Germinal center (tissue), 1 donor: ENCODE measurements around the gene NF2.

ENCODE experiments used
- DNase-seq: peaks from one replicate; pipeline ENCODE4 v3.0.0; 2012; ENCODE audit warnings: mixed read lengths, low spot score

The NF2 gene

DNA sequence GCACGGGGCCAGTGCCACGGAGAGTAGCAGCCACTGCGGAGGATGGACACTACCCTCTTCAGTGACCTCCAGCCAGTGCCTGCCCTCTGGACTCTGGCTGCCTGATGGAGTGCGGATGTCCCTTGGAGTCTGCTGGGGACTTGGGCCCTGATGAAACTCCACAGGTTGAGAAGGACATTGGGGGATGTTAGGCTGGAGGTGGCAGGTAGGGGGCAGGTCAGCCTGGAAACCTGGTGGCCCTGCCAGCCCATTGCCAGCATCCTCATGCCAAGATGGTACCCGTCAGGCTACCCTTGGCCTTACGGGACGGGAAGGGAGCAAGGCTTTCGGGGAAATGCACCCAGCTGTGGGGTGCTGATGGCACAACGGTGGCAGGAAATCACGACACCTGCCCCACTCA lies 120.3 kb downstream of the NF2 start:
- no peak for DNase-seq

DNA sequence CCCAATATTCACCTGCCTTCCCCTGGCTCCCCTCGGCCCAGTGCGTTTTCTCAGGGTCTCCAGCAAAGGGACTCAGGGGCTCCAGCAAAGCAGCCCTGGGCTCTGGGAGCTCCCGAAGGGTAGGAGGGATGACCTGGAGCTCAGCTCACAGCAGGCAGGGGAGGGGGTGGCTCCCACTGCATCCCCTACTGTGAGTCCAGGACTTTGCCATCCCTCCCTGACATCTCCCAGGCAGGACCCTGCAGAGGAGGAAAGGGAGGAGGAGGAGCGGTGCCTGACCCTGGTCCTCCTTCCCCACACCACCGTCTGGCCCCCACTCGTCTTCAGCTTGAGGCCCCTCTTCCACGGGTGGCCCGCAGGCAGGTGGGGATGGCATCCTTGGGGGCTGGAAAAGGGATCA lies 121.4 kb downstream of the NF2 start:
- DNase-seq, result no peak

DNA sequence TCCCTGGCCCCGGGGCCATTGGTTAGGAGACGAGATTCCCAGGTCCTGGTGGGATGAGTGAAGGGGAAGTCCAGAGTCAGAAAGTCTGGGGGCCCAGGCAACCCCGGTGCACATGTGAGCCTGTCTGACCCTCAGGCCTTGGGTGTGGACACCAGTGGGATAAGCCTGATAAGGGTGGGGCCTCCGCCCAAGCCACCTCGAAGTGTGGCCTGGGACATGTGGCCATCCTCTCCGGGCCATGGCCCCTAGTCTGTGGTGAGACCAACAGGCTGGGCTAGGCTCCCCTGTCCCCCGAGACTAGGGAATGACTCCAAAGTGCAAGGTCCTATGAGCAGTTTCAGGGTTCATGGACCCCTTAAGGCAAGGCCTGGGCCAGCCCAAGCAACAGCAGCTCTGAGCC lies 122.7 kb downstream of the NF2 start:
- DNase-seq, result no peak

DNA sequence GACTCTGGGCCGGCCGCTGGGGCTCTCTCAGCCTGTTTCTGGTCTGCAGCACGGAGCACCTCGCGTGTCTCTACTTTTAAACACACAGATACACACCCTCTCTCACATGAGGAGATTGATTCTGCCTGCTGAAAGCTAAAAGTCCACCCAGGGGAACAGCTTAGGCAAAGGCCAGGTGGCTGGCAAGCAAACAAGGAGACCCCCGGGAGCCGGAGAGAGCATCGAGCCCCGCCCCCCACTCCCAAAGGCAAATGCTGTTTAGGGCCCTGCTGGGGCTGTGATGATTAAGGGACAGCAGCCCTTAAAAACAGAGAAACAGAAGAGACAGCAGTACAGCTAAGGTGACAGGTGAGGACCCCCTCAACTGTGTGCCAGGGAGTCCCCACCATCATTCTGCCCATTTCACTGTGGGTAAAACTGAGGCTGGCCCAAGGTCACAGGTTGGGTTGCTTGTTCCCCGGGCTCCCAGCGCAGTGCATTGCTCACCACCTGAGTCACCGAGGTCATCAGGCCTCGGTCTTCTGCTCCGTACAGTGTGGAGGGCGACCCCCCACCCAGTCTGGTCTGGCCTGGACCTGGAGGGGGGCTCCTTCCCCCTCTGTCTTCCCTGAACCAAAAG lies 123.2 kb downstream of the NF2 start:
- DNase-seq, result no peak

DNA sequence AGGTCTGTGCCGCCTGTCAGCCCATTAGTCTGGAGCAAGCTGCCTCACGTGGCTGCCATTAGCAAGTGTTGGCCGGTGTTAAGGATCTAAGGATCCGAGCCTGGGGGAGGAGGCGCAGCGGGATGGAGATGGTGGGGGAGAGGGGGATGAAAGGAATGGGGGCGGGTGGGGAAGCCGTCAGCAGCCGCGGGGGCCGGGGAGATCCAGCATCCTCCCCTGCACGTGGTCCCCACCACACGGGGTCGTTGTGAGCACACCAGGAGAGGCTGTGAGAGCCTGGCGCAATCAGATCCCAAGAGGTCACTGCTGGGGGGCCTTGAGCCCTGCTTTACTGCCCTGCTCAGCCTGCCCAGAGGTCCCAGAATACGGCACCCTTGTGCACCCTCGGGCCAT lies 123.7 kb downstream of the NF2 start:
- peak; percentile 43 for DNase-seq

DNA sequence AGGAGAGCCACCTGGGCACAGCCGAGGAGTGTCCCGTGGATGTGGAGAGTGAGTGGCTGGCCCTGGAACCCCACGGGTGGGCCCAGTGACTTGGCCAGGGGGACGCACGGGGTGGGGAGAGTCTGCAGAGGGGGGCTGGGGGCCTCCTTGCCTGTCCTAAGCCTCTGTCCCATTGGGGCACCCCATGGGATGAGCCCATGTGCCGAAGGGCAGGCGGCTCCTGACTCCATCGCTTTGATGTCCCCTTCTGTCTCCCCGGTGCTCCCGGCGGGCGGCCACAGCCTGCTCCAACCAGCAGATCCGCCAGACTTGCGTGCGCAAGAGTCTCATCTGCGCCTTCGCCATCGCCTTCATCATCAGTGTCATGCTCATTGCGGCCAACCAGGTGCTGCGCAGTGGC lies 125.7 kb downstream of the NF2 start:
- no peak for DNase-seq

DNA sequence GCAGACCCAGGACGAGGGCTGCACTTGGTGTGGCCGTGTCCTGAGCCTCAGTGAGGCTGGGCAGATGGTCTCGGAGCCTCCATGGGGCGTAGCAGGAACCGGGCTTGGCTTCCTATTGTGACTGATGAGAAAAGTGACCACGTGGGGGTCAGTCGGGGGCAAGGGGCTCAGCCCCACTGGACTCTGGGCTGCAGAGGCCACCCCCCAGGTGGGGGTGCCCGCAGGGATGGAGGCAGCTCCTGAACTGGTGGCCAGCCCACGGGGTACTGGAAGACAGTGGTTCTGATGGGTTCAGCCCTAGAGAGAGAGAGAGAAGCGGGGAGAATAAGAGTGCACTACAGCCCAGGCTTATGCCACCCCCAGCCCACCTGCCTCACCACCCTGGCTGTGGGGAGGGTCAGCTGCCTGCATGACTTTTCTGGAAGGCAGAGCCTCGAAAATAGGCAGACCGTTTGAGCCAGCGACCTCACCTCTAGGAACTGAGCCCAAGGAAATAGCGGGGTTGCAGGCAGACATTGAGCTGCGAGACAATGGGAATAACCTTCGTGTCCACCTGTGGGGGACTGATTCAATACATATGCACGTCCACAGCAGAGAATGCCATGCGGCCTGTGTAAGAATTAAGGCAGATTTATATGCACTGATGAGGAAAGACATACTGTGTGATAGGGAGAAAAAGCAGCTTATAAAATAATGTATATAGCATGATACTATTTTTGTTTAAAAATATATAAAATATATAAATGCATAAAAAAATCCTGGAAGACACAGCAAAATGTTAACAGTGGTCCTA lies 127.8 kb downstream of the NF2 start:
- no peak for DNase-seq

DNA sequence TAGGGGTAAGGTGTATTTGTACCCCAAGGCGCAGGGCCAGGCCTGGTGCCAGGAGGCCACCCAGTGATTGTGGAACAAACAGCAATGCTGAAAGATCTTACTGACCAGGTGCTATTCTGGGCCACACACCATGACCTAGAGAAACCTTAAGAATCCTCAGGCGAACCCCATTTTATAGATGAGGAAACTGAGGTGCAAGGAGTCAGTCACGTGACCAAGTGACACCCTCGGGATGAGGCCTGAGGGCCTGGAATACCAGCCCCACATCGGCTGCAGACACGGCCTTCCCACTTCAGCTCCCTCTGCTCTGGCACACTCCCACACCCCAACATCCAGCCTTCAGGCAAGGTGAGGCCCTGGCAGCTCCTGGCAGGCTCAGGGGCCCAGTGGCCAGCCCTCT lies 129.4 kb downstream of the NF2 start:
- no peak for DNase-seq

DNA sequence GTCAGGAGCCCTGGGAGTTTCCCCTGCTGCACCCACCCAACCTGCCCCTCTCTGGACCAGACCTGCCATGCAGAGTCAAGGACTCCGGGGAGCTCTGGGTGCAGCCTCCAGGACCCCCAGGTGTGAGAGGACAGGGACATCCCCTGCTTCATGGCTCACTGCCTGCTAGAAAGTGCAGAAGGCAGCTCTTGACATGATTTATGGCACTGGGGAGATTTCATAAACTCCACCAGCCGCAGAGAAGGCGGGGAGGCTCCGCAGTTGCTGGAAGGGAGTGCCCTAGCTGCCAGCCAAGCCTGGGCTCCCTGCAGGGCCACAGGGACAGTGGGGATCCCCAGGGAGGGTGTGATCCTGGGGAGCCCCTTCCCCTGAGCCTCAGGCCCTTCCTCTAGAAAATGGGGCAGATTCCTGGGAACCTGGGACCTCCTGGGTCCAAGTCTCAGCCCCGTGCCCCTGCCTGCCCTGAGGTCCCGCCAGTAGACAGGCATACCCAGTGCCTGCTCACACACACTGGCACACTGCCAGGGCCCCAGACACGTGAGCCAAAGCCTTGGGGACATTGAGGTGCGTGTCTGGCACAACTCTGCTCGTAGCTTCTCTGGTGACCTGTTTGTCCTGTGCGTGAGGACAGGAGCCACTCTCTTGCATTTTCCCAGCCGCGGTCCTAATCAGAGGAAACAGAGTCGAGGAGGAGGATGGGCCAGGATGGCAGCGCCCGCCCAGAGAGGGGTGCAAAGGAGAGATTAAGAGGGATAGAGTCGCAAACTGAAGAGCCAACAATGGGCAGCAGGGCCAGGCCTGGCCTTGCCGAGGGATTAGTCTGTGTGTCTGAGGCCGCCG lies 130.1 kb downstream of the NF2 start:
- DNase-seq, result no peak

DNA sequence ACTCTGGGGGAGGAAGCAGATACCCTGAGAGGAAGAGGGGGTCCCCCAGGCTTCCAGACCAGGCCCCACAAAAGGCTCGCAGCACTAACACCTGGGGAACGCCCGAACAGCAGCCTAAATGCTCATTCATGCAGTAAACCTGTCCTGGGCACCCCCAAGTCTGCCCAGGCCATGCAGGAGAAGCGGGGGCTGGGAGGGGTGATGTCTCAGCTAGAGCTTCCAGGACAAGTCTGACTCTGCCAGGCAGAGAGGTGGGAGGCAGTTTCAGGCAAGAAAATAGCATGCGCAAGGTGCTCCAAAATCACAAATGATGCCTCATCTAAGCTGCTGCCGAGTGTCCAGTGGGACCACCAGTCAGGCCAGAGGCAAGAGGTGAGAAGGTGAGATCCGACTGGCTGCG lies 131.0 kb downstream of the NF2 start:
- DNase-seq, result no peak

DNA sequence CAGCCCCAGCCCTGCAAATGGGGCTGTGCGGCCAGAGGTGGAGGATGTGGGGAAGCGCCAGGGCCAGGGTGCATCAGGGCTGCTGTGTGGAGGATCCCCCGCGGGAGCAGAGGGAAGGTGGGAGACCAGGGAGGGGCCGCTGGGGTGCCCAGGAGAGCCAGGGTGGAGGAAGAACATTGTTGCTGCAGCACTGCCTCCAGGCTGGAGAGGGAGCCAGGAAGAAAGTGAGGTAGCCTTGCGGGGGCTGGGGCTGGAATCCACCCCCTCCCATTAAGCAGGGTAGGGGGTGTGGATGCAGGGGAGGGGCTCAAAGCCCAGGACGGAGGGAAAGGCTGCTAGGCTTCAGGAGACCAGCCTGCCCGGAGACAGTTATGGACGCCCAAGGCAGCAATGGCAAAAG lies 131.4 kb downstream of the NF2 start:
- no peak for DNase-seq

DNA sequence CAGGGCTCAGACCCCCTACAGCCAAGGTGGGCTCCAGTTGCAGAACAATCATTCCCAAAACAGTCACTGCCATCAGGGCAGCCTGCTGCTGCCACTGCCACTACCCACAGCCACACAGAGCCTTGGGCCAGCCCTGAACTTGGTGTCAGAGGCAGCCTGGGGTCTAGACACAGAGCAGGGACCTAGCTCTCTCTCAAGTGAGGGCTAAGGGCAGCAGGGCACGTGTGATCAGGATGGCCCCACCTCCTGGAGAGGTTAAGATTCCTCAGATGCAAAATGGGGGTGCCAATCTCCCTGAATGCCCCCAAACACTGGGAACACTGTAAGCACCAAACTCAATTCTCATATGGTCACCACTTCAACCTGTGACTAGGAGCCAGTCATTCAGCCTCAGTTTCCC lies 132.0 kb downstream of the NF2 start:
- no peak for DNase-seq

DNA sequence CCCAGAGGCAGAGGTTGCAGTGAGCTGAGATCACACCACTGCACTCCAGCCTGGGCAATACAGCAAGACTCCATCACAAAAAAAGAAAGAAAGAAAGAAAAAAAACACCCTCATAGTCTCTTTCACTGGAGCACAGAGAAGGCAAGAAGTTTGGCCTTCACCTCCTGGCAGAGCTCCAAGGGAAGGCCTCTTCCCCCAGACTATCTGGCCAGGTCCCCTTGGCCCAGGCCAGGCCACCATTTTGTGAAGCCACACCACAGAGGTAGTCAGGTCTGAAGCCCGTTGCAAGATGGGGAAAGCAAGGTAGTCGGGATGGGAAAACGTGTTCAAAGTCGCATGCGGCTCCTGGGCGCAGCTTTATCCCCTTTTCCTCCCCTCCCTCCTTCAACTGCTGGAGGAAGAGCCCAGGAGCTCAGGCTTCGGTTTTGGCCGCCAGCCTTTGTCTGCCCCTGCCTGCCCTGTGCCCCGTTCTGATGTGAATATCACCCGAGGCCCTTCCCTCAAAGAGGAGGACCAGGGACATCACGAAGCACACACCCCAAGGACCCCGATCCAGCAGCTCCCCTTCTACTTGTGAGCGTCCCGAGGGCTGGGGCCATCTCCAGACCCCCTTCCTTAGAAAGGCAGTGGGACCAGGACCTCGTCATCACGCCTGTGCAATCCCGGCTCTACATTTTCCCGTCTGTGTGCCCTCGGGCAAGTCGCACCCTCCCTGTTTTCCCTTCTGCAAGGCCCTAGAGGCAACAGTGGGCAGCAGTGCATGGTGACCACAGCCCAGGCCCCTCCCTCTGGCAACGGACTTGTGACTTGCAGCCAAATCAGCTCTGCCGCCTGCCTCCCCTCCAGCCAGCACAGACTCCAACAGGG lies 134.1 kb downstream of the NF2 start:
- no peak for DNase-seq

DNA sequence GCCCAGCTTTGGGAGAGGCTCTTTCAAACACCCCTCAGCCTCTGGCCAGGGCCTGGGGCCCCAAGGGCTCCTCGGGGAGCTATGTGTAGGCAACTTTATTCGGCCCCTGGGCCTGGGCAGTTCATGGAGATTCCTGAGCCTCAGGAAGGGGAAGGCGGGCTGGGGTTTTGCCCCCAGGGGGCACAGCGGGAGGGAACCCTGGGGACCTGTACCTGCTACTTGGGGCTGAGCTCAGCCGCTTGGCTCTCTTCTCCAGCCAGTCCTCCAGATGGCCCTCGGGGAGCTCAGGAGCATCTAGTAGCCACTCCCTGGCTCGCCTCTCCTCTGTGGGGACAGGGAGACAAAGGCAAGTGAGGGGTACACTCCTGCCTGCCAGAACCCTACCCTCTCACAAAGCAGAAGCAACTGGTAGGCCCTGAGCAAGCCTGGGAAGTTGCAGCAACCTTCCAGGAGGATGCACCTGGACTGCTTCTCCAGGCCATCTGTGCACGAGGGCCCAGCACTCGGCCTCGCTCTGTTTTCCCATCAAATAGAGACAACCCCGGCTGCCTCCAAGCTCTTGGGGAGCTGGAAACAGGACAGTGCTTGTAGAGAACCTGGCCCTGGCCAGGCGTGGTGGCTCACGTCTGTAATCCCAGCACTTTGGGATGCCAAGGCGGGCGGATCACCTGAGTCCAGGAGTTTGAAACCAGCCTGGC lies 134.8 kb downstream of the NF2 start:
- DNase-seq, result no peak

DNA sequence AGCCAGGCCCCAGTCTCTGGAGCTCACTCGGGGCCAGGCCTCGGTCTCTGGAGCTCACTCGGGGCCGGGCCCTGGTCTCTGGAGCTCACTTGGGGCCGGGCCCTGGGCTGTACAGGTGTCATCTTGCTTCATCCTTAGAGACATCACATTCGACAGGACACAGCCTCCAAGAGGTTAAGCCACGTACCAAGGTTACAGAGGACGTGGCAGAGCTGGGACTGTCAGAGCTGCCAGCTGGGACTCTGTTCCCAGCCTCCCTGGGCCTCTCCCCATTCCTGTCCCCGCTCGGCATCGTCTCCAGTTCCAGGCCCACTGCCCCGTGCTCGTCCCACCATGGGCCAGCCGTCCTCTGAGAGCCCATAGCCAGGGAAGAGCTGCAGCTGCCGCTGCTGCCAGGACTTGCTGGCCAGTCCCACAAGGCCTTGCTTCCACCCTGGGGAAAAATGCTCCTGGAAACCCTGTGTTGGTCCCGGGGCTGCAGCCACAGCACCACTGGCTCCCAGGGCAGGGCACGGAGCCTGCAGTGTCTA lies 136.0 kb downstream of the NF2 start:
- no peak for DNase-seq

DNA sequence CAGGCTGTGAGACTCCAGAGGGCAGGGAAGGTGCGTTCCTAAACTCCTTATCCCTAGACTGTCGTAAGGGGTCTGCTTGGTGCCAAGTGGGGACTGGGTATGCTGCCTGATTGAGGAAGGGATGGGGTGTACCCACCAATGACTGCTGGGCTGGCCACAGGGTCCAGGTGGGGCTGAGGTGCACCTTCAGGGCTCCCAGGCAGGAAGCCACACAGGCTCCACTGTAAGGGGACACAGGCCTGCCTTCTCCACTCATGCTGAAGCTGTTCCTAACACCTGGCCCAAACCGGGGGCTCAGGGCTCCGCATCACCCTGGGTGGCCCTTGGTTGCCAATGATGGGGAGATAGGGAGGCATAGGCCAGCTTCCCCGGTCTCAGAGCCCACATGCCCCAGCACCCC lies 136.8 kb downstream of the NF2 start:
- no peak for DNase-seq

DNA sequence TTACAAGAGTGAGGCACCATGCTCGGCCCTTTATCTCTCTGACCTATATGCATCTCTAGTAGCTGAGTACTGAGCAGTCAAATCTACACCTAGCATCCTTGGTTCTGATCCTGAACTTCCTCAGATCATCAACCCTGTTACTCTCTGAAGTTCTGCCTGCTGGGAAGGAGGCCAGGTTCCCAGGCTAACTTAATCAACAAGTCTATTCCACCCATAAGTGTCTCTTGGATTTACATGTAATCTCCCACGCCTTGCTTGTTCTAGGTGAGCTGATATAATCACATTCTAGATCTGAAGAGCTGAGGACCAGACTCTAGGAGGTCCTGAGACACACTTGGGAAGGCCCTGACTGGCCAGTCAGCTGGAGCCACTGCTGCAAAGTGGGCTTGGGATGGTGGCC lies 138.5 kb downstream of the NF2 start:
- DNase-seq, result no peak

DNA sequence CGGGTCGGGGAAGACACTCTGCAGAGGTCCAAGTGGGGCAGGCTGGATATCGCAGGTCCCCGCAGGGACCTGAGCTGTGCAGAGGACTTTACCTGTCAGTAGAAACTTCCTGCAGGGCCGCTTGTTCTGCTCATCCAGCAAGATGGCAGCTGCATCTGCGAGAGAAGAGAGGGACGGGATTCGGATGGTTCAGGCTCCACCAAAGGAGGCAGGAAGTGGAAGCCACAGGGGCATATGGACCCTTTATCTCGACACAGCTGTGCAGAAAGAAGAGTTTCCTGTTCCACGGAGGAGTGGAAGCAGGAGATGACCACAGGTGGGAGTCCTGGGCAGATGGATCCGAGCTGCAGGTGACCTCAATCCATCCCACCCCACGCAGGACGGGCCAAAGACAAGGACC lies 138.9 kb downstream of the NF2 start:
- DNase-seq, result no peak

DNA sequence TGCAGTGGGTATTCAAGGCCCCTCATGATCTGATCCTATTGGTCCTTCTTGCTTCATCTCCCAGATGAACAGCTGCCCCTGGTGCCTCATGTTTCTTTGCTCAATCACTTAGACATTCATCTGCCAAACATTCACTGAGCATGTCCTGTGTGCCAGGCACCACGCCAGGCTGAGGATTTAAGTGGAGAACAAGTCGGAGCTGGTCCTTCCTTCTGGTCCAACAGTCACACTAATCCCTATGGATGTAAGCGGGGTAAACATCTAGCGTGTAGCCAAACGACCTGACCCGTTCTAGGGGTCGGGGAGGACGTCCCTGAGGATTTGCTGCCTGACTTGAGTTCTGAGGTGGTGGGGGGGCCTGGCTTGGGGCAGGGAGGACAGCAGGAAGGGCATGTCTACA lies 141.5 kb downstream of the NF2 start:
- DNase-seq, result no peak

DNA sequence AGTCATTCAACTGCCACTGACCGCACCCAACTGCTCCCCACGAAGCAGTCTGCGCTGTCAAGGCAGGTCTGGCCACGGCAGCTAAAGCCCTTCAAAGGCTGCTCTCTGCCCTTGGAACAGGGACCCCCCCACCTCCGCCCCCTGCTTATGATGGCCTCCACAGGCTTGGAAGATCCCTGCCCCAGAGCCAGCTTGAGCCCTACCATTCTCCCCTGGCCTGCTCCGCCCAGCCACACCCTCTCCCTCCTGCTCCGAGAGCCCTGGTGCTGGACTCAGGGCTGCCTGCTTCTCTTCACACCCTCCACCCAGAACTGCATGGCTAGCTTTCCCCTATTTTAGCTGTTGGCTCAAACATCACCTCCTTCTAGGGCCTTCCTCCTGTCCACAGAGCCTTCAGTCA lies 144.4 kb downstream of the NF2 start:
- DNase-seq, result no peak
